Measurements from ENCODE around the gene KIAA1217. TPM values are rescaled to one million over a fixed set of nuclear protein-coding genes. Genes with fewer than 3 reads are reported as not detected.

The KIAA1217 gene
- total RNA-seq, 1 experiment from 2014 or later: 9.4 TPM

DNA sequence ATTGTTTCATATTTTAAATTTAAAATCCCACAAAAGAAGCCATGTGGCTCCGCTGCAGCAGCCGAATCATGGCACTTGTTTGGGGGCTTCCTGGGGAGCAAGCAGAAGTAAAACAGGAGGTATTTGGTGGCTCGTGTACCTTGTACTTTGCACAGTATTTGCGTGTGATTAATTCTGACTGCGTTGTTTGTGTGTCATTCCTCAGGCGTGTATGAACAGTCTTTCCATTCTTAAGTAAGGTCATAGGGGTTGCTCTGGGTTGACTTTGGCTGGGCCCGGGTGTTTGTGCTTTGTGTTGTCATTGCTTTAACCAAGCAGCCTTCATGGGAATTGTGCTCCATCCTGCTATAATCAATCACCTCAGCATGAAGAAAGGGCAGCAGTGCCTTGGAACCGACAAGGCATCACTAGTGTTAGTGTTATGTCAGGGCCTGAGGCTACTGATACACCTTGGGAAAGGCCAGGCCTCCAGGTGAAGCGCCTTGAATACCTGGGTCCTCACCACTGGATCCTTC, 332.4 kb downstream of the KIAA1217 start:
- DNase-seq (ENCODE audit: low spot score): no peak

DNA sequence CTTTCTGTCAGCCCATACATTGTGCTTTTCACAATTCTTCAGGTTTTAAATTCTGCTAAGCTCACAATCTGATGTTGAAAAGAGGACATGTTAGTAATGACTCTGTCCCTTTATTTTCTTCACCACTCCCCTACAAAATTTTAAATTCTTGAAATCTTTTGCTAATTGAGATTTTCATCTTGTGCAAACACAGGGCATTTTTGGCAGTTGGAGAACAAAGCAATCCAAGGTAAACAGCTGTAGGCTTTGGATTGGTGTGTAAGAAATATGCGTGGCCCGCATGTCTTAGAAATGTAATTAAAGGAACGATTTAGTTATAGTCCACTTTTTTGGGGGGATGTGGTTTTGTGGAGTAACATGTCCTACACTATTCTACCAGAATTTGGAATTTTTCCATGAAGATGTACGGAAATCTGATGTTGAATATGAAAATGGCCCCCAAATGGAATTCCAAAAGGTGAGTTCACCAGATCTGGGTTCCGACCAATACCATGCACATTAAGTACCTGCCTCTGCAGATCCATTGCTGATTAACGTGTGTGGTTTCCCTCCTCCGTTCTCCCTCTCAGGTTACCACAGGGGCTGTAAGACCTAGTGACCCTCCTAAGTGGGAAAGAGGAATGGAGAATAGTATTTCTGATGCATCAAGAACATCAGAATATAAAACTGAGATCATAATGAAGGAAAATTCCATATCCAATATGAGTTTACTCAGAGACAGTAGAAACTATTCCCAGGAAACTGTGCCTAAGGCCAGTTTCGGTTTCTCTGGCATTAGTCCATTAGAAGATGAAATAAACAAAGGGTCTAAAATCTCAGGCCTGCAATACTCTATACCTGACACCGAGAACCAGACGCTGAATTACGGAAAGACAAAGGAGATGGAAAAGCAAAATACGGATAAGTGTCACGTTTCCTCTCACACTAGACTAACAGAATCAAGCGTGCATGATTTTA, 333.7 kb downstream of the KIAA1217 start:
- DNase-seq (ENCODE audit: low spot score): no peak

DNA sequence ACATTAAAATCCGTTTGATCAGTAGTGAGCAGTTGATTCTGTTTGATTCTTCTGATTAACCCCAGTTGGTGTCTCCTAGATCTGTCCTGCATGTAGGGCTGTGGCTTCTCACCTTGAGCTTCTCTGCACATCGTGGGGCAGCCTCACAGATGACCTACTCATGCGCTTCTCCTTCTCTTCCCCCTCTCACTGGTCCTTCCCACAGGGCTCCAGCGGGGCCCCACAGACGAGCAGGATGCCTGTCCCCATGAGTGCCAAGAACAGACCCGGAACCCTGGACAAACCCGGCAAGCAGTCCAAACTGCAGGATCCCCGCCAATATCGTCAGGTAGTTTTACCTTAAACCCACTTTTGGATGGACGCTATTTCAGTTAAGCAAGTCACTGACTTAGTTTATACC, 335.8 kb downstream of the KIAA1217 start:
- no peak for DNase-seq (ENCODE audit: low spot score)

DNA sequence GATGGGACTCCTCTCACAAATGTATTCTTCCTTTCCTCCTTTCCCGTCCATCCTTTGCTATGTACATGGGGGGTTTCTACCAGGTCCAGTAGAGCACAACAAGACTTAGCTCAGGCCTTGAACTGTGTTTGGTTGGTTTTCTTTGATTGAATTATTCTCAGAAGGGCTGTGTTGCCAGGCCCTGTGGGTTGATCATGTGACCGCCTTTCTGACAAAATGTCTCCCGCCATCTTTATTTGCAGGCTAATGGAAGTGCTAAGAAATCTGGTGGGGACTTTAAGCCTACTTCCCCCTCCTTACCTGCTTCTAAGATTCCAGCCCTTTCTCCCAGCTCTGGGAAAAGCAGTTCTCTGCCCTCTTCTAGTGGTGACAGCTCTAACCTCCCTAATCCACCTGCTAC, 336.6 kb downstream of the KIAA1217 start:
- no peak for DNase-seq (ENCODE audit: low spot score)

DNA sequence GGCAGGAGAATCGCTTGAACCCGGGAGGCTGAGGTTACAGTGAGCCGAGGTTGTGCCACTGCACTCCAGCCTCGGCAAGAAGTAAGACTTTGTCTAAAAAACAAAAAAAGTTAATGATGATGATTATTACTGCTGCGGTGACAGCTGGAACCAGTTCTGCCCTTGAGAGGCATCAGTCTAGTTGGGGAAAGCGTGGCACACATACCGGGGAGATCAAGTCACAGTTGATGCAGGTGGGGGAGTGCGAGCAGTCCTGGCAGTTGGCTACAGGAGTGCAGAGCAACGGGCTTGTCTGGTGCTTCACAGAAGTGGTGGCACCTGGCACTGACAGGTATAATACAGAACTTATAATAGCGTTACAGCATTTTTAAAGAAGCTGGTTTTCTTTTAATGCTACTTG, 341.7 kb downstream of the KIAA1217 start:
- no peak for DNase-seq (ENCODE audit: low spot score)

DNA sequence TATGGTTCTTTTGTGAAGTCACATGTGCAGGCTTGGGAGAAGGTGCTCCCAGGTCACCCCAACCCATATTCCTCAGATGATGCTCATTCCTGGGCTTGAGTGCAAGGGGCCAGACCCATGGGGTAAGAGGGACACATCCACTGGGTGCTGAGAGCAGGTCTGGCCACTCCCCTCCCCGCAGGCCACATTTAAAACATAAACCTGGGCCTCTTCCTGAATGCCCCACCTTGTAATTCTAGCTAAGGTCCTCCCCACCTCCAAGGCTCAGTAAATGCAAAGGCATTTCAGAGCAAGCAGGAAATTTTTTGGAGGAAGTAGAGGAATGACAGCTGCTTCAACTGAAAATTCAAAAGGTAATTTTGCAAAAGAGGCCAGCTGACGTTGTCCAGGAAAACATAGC, 342.2 kb downstream of the KIAA1217 start:
- DNase-seq (ENCODE audit: low spot score): no peak

DNA sequence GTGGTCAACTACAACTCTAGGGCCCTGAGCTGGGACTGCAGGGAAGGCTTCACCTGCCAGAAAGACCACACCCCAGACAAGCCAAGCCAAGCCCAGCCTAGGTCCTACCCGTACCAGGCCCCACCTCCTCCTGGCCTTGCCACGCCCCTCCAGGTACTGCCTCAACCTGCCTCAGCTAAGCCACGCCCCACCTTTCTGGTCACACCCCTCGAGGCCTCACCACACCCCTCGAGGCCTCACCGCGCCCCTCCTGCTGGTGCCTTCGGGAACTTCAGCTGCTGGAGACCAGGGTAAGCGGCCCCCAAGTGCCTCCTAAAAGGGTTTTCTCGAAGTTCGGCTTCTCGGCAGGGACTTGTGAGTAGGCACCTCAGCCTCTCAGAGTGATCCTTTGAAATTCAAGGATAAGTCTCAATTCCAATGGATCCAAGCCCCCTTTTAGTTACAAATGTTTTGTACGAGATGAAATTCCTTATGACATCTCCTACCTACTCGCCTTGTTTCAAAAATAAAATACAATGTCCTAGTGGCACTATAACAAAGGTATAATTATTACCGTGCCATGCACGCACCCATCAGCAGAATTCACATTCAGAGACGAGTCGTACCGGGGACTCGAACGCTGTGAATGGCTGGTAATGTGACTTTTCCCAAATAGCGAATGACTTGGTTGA, 343.5 kb downstream of the KIAA1217 start:
- DNase-seq (ENCODE audit: low spot score): peak; percentile 88

DNA sequence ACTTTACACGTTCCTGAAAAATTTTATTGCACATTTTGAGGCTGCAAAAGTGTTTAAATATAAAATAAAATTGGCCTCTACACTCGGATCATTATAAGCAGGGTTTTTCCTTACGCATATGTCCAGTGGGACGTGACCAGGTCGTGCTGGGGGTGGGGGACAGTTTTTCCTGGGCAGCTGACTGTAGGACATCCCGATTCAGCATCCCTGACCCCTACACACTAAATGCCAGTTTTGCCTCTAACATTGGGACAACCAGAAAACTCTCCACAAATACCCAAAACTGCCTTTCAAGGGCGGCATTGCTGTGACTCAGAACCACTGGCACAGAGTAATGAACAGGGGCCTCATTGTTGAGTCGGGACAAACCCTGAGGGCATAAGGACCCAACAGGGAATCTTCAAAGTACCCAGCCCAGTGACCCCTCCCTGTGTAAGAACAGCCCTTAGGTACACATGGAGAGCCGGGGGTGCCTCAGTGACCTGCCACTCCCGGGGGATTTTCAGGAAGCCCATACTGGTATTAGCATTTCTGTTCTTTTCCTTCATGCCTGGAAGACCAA, 344.2 kb downstream of the KIAA1217 start:
- DNase-seq (ENCODE audit: low spot score): no peak

DNA sequence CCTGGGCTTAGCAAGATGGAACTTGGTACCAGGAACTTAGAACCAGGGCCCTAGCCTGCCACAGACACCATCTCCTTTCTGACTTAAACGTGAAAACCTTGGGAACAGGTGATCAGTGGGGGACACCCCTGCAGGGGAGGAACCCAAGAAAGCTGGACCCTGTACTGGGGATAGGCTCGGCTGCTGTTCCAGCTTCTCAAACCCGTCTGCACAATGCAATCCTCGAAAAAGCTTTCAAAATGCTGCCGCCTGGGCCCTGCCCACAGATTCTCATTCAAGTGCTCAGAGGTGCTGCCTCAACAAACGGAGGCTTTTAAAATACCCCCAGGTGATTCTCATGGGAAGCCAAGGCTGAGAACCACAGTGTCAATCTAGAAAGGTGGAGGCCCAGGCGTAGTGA, 345.1 kb downstream of the KIAA1217 start:
- no peak for DNase-seq (ENCODE audit: low spot score)

DNA sequence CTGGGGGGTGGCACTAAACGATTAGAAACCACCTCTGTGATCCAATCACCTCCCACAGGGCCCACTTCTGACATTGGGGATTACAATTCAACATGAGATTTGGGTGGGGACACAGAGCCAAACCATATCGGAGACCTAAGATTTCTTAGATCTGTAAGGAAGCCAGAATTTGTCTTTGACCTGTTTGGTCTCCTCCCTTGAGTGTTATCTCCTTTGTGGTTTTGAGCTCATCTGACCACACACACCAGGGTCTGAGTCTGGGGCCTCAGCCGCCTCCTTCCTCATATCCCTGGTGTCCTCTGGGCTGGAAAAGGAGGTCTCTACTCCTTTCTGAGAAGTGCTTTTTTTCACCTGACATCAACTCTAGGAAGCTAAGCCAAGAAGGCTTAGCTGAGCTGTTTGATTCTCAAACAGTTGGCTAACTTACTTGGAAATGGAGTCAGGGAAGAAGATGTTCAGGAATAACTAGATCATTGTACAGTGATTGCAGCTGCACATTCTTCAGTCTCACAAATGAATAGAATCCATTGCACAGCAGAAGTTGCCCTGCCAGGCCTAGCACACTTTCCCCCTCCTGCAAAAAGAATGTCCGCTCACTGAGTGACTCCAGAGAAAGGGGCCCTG, 347.3 kb downstream of the KIAA1217 start:
- DNase-seq (ENCODE audit: low spot score): no peak

DNA sequence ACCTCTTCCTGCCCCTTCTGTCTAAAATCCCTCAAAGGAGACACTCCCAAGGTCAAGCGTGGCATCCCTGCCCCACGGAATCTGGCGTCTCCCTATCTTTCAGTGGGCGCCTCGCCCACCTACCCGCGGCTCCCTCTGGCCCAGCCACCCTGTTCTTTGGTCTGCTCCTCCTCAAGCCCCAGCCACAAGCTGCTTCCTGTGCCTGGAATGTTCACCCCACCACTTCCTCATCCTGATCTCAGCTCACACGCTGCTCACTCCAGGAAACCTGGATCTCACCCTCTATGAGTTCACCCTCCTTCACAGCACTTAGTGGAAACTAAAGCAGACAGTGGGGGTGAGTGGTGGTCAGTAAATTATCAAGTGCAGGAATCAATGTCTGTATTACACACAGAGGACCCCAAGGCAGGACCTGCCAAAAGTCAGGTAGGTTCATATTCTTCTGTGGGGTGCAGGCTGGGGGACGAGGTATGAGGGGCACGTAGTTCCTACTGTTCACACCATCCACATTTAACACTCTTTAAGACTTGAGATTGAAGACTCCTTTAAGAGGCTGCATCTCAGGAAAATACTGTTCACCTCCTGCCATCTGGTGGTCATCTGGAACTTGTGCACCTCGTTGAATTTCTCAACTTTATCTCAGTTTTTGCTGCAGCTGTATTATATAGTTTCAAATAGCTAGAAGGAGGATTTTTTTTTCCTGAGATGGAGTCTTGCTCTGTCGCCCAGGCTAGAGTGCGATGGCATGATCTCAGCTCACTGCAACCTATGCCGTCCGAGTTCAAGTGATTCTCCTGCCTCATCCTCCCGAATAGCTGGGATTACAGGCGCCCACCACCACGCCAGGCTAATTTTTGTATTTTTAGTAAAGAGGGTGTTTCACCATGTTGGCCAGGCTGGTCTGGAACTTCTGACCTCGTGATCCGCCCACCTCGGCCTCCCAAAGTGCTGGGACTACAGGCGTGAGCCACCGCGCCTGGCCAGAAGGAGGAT, 348.1 kb downstream of the KIAA1217 start:
- peak; percentile 85 for DNase-seq (ENCODE audit: low spot score)

DNA sequence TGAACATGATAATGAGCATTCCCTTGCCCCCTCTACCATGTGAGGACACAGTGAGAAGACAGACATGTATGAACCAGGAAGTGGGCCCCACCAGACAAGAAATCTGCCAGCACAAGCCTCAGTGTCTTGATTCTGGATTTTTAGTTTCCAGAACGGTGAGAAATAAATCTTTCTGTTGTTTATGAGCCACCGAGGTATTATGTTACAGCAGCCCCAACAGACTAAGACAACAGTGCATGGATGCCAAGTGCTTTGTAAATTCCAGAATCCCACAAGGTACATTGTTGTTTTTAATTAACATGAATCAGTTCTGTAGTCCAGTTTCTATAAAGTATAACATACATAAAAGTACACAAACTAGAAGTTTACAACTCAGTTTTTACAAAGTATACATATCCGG, 352.5 kb downstream of the KIAA1217 start:
- no peak for DNase-seq (ENCODE audit: low spot score)

DNA sequence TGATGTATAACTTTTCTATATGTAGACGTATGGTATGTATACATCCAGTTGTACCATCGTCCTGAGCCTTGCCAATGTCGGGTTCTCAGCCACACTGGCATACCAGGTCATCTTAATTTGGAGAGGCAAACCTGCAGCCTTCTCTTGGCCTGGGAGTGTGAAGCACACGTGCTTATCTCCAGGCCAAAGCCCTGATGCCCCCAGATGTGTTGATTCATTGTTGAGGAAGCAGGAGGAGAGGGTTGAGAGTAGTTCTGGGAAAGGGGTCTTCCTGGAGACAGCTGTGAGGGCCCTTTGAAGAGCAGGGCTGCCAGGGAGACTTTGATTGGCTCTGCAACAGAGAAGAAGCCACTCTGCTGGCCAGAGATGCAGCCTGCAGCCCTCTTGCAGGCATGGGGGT, 359.1 kb downstream of the KIAA1217 start:
- no peak for DNase-seq (ENCODE audit: low spot score)

DNA sequence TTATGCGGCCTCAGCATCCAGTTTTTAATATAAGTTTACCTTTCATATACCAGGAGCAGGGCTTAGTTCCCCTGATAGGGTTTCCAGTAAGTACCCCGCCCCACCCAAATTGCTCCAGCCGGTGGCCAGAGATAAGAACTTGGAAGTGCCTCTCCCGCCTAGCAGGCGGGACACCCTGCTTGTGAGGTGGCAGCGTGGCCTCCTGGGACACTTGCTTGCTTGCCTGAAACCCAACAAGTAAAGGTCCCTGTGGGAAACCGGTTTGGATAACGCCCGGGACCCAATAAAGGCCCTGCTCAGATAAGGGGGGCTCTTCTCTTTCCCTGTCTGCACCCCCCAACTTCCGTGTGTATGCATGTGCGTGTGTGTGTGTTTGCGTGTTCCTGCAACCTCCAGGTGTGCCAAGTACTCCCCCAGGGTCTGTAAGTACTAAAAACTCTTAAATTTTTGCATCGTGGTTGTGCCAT, 360.4 kb downstream of the KIAA1217 start:
- no peak for DNase-seq (ENCODE audit: low spot score)

DNA sequence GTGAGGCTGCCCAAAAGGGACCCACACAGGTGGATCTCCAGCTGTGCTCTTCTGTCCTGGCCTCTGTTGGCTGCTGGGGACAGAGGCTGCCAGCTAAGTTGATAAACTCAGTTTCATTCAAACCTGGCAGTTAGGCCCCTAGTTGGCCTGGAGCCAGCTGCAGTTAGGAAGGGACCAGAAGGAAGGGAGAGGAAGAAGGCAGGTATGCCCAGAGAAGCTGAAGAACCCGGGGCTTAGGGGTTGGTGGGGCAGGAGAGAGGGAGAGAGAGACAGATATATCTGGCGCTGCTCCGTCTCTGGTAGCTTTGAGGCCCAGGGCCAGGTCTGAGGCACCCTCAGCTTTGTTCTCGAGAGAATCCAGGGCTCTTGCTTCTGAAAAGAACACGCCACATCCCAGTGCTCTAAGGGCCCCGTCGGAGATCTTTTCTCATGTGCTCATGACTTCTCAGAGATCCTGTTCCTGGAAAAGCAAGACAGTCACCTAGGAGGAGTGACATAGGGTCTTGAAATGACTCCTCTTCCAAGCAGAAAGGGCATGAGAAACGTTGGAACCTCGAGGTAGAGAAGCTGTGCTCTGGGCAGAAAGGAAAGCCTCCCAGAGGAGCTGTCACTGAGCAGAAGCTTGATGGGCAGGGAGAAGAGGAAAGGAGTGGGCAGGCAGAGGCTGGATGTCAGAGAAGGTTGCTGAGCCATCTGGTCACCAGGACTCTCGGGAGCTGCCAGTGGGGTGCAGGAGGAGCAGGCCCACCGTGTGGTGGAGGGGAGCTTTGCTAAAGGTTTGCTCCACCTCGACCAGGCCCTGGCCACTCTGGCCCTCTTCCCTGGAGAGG, 361.1 kb downstream of the KIAA1217 start:
- DNase-seq (ENCODE audit: low spot score): no peak

DNA sequence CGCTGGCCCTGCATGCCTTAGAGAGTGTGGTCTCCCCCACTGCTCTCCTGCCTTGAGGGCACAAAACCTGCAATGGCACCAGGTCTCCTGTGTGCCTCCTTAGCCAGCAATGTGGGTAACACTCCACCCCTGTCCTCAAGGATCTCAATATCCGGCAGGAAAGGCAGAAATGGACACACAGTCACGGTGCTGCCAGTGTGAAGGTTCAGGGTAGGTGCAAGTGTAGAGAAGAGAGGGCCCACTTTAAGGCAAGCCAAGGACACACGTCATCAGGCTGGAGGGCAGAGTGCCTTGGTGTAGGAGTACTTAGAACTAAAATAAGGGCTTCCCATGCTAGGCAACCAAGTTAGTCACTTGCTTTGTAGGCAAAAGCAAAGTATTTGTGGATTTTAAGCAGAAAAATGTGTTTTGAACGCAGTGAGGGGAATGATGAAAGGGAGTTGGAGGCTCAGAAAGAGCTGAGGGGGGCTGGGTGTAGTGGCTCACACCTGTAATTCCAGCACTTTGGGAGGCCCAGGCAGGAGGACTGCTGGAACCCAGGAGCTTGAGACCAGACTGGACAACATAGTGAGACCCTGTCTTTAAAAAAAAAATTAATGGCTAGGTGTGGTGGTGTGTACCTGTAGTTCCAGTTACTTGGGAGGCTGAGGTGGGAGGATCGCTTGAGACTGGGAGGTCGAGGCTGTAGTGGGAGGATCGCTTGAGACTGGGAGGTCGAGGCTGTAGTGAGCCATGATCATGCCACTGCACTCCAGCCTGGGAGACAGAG, 361.9 kb downstream of the KIAA1217 start:
- no peak for DNase-seq (ENCODE audit: low spot score)

DNA sequence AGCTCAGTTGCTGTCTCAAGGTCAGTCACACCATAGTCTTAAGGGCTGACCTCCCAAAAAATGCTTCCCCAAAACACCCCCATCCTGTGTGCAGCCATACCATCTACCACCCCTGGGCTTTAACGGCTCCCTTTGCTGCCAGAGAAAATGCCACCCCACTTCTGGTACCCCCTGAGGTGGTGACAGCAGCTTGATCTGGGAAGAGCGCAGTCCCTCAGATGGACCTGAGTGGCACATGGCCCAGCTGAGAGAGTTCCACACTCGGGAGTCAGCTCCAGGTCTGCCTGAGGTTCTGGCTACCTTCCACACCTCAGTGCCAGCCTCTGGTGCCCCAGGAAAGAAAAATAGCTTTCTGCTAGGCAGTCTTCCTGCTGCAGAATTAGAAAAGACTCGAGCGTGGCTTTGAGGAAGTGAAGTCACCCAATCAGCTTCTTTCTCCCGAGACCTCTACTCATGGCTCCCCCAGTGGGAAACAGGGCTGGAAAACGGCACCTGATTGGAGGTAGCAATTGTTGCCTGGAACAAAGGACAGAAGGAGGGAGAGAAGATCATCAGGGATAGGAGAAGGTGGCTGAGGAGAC, 363.0 kb downstream of the KIAA1217 start:
- DNase-seq (ENCODE audit: low spot score): no peak

DNA sequence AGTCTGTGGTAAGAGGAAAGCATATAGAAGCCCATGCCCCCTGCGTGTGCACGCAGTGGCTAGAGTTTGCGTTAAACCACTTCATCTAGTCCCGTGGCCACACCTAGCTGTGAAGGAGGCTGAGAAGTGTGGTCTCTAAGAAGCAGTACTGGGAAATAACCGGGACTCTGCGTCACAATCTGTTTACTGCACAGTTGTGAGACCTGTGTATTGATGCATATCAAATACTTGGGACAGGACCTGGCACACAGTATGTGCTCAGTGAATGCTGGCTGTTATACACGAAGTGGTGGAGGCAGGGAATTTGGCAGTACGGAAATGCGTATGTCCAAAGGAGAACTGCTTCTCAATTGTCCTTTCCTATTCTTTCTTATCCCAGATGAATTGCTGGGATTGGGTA, 365.2 kb downstream of the KIAA1217 start:
- no peak for DNase-seq (ENCODE audit: low spot score)
